Measurements from ENCODE around the gene ADAM15.

DNA sequence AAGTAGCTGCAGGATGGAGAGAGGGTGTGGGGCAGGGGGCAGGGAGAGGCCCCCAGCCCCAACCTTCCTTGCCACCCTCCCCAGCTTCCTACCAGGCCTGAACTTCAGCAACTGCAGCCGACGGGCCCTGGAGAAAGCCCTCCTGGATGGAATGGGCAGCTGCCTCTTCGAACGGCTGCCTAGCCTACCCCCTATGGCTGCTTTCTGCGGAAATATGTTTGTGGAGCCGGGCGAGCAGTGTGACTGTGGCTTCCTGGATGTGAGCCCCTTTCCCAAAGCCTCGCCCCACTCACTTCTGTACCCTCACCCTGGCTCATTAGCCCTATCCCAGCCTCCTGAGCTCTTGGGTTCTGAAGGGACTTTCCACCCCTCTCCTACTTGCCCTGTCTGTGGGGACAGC lies 6.0 kb downstream of the ADAM15 start:
- TF ChIP-seq, protein P1, sequence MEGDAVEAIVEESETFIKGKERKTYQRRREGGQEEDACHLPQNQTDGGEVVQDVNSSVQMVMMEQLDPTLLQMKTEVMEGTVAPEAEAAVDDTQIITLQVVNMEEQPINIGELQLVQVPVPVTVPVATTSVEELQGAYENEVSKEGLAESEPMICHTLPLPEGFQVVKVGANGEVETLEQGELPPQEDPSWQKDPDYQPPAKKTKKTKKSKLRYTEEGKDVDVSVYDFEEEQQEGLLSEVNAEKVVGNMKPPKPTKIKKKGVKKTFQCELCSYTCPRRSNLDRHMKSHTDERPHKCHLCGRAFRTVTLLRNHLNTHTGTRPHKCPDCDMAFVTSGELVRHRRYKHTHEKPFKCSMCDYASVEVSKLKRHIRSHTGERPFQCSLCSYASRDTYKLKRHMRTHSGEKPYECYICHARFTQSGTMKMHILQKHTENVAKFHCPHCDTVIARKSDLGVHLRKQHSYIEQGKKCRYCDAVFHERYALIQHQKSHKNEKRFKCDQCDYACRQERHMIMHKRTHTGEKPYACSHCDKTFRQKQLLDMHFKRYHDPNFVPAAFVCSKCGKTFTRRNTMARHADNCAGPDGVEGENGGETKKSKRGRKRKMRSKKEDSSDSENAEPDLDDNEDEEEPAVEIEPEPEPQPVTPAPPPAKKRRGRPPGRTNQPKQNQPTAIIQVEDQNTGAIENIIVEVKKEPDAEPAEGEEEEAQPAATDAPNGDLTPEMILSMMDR (IDR thresholded peaks at IDR 0.05): no peak
- no peak for TF ChIP-seq POLR2A (IDR thresholded peaks at IDR 0.05)
- TF ChIP-seq POLR2AphosphoS5 (IDR thresholded peaks at IDR 0.05): no peak
- no peak for TF ChIP-seq EP300 (IDR thresholded peaks at IDR 0.05)

All from gastroesophageal sphincter (tissue), 3 donors.